HEK293T (cell line): ENCODE results near the gene CCDC187.

Source experiments
- CTCF ChIA-PET: fragments of 350-600 bp; formaldehyde crosslinking; extraction: SDS; loops from one replicate; lab custom pipeline; 2021; ENCODE audit warnings: antibody characterized with exemption, inconsistent platforms; lab: Yijun Ruan, JAX
- POLR2A ChIA-PET: fragments of 350-600 bp; formaldehyde crosslinking; extraction: SDS; loops from one replicate; lab custom pipeline; 2020; ENCODE audit warnings: antibody characterized with exemption, inconsistent platforms; lab: Yijun Ruan, JAX
- DNase-seq: peaks from one replicate; pipeline ENCODE4 v3.0.0; 2012; ENCODE audit warnings: mixed read lengths; ENCODE audit errors: extremely low spot score
- ARNT ChIP-seq: fragments of 450-650 bp; IDR thresholded peaks from 2 replicates; pipeline ENCODE4 v1.6.1; 2017; ENCODE audit warnings: mild to moderate bottlenecking
- BHLHE40 ChIP-seq: fragments of 450-650 bp; IDR thresholded peaks from 2 replicates; pipeline ENCODE4 v1.6.1; 2016; ENCODE audit warnings: mild to moderate bottlenecking, moderate library complexity, borderline replicate concordance
- CTBP1 ChIP-seq: fragments of 450-650 bp; IDR thresholded peaks from 2 replicates; pipeline ENCODE4 v1.6.1; 2016; ENCODE audit warnings: borderline replicate concordance
- ELF4 ChIP-seq: fragments of 450-650 bp; IDR thresholded peaks from 2 replicates; pipeline ENCODE4 v1.6.1; 2017; ENCODE audit warnings: antibody characterized with exemption
- FOXA1 ChIP-seq: fragments of 450-650 bp; IDR thresholded peaks from 2 replicates; pipeline ENCODE4 v1.6.1; 2016; ENCODE audit warnings: mild to moderate bottlenecking
- FOXK2 ChIP-seq: fragments of 450-650 bp; IDR thresholded peaks from 2 replicates; pipeline ENCODE4 v1.6.1; 2016; ENCODE audit warnings: mild to moderate bottlenecking
- FOXM1 ChIP-seq: fragments of 450-650 bp; IDR thresholded peaks from 2 replicates; pipeline ENCODE4 v1.6.1; 2017; ENCODE audit warnings: mild to moderate bottlenecking, borderline replicate concordance
- HDGF ChIP-seq: fragments of 450-650 bp; IDR thresholded peaks from 2 replicates; pipeline ENCODE4 v1.6.1; 2017; ENCODE audit warnings: antibody characterized with exemption, borderline replicate concordance
- L3MBTL2 ChIP-seq: fragments of 450-650 bp; conservative IDR thresholded peaks from 2 replicates; pipeline ENCODE4 v1.6.1; 2016; ENCODE audit warnings: mild to moderate bottlenecking
- LEF1 ChIP-seq: fragments of 450-650 bp; IDR thresholded peaks from 2 replicates; pipeline ENCODE4 v1.6.1; 2017; ENCODE audit warnings: mild to moderate bottlenecking, borderline replicate concordance
- NFRKB ChIP-seq: fragments of 450-650 bp; IDR thresholded peaks from 2 replicates; pipeline ENCODE4 v1.6.1; 2016; ENCODE audit warnings: mild to moderate bottlenecking, moderate library complexity
- PKNOX1 ChIP-seq: fragments of 450-650 bp; IDR thresholded peaks from 2 replicates; pipeline ENCODE4 v1.6.1; 2016
- SP1 ChIP-seq: fragments of 450-650 bp; IDR thresholded peaks from 2 replicates; pipeline ENCODE4 v1.6.1; 2017
- SUZ12 ChIP-seq: fragments of 450-650 bp; IDR thresholded peaks from 2 replicates; pipeline ENCODE4 v1.6.1; 2016; ENCODE audit warnings: mild to moderate bottlenecking
- TARDBP ChIP-seq: fragments of 450-650 bp; IDR thresholded peaks from 2 replicates; pipeline ENCODE4 v1.6.1; 2016
- ZNF384 ChIP-seq: fragments of 450-650 bp; IDR thresholded peaks from 2 replicates; pipeline ENCODE4 v1.6.1; 2016

The CCDC187 gene

GRCh38 chr9:136265561-136266355 is 38.1 kb downstream of the CCDC187 start:
- no peak for DNase-seq
- ChIA-PET POLR2A (no interaction called here), CTCF (no interaction called here)
- TF ChIP-seq FOXA1, result no peak
- TF ChIP-seq HDGF, result no peak
- no peak for TF ChIP-seq FOXM1
- no peak for TF ChIP-seq L3MBTL2
- TF ChIP-seq FOXK2, result no peak
- TF ChIP-seq ELF4, result no peak
- no peak for TF ChIP-seq PKNOX1
- no peak for TF ChIP-seq LEF1
- no peak for TF ChIP-seq CTBP1
- no peak for TF ChIP-seq SP1
- no peak for TF ChIP-seq TARDBP
- TF ChIP-seq ZNF384, result no peak
- no peak for TF ChIP-seq NFRKB
- no peak for TF ChIP-seq BHLHE40

DNA sequence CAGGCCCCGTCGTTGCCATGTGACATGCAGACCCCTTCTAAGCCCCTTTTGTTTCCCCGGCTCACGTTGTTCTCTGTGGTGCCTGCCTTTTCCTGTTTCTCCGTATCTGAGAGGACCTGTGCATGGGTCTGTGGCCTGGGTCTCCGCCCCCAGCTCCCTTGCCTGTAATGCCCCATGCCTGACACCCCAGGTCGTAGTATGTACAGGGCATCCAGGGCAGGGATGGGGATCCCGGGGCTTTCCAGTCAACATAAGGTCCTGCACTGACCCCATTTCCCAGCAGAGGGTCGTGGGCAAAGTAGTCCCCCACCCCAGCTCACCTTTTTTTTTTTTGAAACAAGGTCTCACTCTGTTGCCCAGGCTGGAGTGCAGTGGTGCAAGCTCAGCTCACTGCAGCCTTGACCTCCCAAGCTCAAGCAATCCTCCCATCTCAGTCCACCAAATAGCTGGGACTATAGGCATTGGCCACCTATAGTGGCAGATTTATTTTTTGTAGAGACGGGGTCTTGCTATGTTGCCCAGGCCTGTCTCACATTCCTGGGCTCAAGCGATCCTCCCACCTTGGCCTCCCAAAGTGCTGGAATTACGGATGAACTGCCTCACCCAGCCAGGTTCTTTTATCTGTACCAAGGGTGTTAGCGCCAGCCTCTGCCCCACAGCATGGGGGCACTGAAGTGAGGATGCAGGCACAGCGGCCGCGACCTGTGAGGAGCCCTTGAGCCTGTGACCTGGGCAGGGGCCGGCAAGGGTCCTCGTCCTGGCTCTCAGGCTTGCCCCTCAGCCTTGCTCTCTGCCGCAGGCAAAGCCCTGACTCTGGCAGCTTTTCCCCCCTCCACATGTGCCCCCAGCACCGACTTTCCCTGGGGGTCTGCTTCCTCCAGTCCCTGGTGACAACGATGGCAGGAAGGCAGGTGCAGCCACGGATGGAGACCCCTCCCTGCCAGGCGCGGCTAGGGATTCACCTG is 39.2 kb downstream of the CCDC187 start:
- POLR2A ChIA-PET, result no interaction called here
- TF ChIP-seq FOXM1 (no peak), SUZ12 (no peak), SP1 (no peak), FOXK2 (no peak), BHLHE40 (no peak), L3MBTL2 (no peak), ELF4 (no peak), ZNF384 (no peak), LEF1 (no peak), HDGF (no peak), FOXA1 (no peak), TARDBP (no peak)
- CTCF ChIA-PET, result no interaction called here
- no peak for DNase-seq

GRCh38 chr9:136264031-136264430 is 39.9 kb downstream of the CCDC187 start:
- no peak for DNase-seq

GRCh38 chr9:136262671-136263178 is 41.2 kb downstream of the CCDC187 start:
- POLR2A ChIA-PET, result no interaction called here
- CTCF ChIA-PET, result no interaction called here
- TF ChIP-seq TARDBP (no peak), PKNOX1 (no peak), CTBP1 (no peak)
- DNase-seq, result no peak

More at GRCh38 chr9:136264031-136264430, 39.9 kb downstream of the CCDC187 start:
- CTCF ChIA-PET, result interaction anchor here (0.9 kb wide), 1 partner anchor 13 kb away, joined by 3 read pairs; no protein-coding TSS in a partner anchor
- TF ChIP-seq BHLHE40 (no peak), NFRKB (no peak), ARNT (no peak), HDGF (no peak), SP1 (no peak), LEF1 (no peak), SUZ12 (no peak)
- POLR2A ChIA-PET, result no interaction called here

- DNase-seq, result no peak
- TF ChIP-seq PKNOX1 (no peak), LEF1 (no peak), HDGF (no peak), NFRKB (no peak), FOXM1 (no peak), ZNF384 (no peak), FOXK2 (no peak)
- ChIA-PET CTCF (no interaction called here), POLR2A (no interaction called here)
These were observed 42.0 kb downstream of the CCDC187 start for GRCh38 chr9:136261686-136262430.
